Vagina (tissue), 2 donors: ENCODE data around the gene ICE1. TPM values are rescaled to one million over a fixed set of nuclear protein-coding genes. Genes with fewer than 3 reads are reported as not detected.
"Not testable (repeated sequence)": the region's sequence is repeated elsewhere in the genome, so short reads cannot be mapped to it uniquely, and the experiment has no call there.

Source experiments
- DNase-seq, 2 donors: peaks; one replicate each; pipeline ENCODE4 v3.0.0-alpha.2; 2017; ENCODE audit errors: extremely low spot score in 2 of 2
- H3K27ac ChIP-seq: fragments of 200-600 bp; sonication (generic); one replicate; pipeline ENCODE4 v1.5.1; 2019
- H3K27me3 ChIP-seq: fragments of 200-600 bp; sonication (generic); one replicate; pipeline ENCODE4 v1.5.1; 2019
- H3K36me3 ChIP-seq, 2 donors: fragments of 200-600 bp; sonication (generic); one replicate each; pipeline ENCODE4 v1.5.1; 2017 to 2019
- H3K4me1 ChIP-seq: fragments of 200-600 bp; sonication (generic); one replicate; pipeline ENCODE4 v1.5.1; 2019
- H3K4me3 ChIP-seq, 2 donors: fragments of 200-600 bp; sonication (generic); 1 replicate in 1 of 2; 2 replicates in 1 of 2; pipeline ENCODE4 v1.5.1; 2016 to 2019
- H3K9me3 ChIP-seq: fragments of 200-600 bp; sonication (generic); one replicate; pipeline ENCODE4 v1.5.1; 2019
- POLR2A ChIP-seq, 2 donors: fragments of 450-650 bp; IDR thresholded peaks; one replicate each; pipeline ENCODE4 v1.6.1; 2017; ENCODE audit warnings: antibody characterized with exemption in 2 of 2, mild to moderate bottlenecking in 2 of 2, moderate library complexity in 2 of 2
- POLR2AphosphoS5 ChIP-seq, 2 donors: sonication (generic); formaldehyde crosslinking; IDR thresholded peaks; one replicate each; pipeline ENCODE4 v1.9.0; 2017; ENCODE audit warnings: antibody characterized with exemption in 2 of 2, mild to moderate bottlenecking in 2 of 2, low read depth in 1 of 2; ENCODE audit not compliant: insufficient read depth in 1 of 2
- intact Hi-C: fragments of 100-400 bp; cut with DNase I; formaldehyde crosslinking; loops from one replicate; pipeline ENCODE4 v1.15.1; 2023
- total RNA-seq: library from RNA; depleted of rRNA; stranded (reverse); fragments of >200 nt; gene quantifications from one replicate; pipeline ENCODE4 v1.2.3, GENCODE V29; 2016
- TF ChIP-seq, protein P1 (sequence below), 3 experiments: fragments of 450-650 bp in 2 of 3; fragments of 200-600 bp in 1 of 3; sonication (generic) in 1 of 3; IDR thresholded peaks; one replicate each; pipeline ENCODE4 v1.5.1; 2017 to 2019; ENCODE audit warnings: antibody characterized with exemption in 3 of 3, mild to moderate bottlenecking in 2 of 3, moderate library complexity in 2 of 3

The ICE1 gene
- total RNA-seq, 1 donor from 2014 or later, result 23.1 TPM

DNA sequence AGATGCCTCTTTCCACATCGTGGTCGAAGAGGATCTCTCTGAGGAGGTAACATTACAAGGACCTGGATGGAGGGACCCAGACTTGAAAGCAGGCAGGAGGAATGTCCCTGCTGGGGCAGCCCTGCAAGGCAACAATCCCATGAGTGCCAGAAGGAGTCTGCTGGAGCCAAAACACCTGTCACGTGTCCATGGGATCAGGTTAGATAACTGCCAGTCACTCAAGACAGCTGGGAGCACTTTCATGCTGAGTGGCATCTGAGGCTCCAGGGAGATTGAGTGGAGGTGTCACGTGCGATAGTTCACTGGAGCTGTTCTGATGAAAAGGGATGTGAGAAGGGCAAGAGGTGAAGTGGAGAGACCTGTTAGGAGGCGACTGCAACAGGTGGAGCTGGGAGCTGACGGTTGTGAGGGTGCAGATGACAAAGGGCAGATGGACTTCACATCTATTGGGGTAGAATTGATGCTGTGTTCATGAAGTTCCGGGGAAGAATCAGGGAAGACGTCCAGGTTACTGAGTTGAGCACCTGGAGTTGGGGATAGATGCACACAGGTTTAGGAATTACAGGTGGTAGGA lies 68.4 kb downstream of the ICE1 start:
- Histone ChIP-seq H3K4me3 (no peak overlapping the region), H3K27ac (no peak overlapping the region), H3K9me3 (no peaks in the 10 kb centered on the region), H3K4me1 (peaks cover 9% of the 10 kb centered on the region), H3K36me3 (peaks cover 0 to 25% of the 10 kb centered on the region in 2 donors), H3K27me3 (no peaks in the 10 kb centered on the region)
- DNase-seq, result no peak
- TF ChIP-seq POLR2AphosphoS5 (IDR thresholded peaks at IDR 0.05; ENCODE audit: insufficient read depth in 1 of 2, low read depth in 1 of 2), result no peak
- intact Hi-C loops, result no loop called here

DNA sequence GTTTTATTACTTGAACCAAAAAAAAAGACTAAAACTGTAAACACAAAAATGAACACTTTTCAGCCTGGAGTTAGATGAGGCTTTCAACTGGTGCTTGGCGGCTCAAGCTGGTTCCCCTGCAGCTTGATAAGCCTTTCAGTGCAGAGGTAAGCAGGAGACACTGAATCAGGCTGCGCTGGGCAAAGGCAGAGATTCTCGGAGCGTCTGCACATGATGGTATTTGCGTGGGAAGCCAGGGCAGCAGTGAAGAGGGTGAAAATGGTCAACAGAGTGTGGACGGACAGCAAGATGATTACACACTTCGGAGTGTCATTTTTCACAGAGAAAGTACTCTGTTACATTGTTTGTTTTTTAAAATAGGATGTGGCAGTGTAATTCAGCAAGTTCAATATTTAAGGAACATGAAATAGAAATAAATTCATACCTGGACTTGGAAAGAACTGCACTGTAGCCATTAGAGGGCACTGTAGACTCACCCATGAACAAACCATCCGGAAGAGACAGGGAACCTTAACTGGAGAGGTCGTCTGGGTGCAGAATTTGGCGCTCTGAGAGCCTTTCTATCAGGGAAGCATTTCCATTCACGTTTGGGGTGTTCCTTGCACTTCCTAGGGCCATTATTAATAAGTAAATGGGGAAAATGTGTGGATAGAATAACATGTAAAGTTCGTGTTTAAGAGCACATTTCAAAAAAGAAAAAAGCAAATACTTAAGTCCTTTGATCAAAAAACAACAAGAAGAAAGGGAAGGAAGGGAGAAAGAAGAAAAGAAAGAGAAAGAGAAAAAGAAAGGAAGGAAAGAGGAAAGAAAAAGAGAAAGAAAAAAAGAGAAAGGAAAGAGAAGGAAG lies 69.8 kb downstream of the ICE1 start:
- no peak for DNase-seq
- Histone ChIP-seq H3K4me3 (no peak overlapping the region), H3K36me3 (peaks cover 0 to 19% of the 10 kb centered on the region in 2 donors), H3K4me1 (peaks cover 9% of the 10 kb centered on the region), H3K9me3 (no peaks in the 10 kb centered on the region), H3K27me3 (no peaks in the 10 kb centered on the region), H3K27ac (no peak overlapping the region)
- no peak for TF ChIP-seq POLR2AphosphoS5 (IDR thresholded peaks at IDR 0.05; ENCODE audit: insufficient read depth in 1 of 2, low read depth in 1 of 2)
- no peak for TF ChIP-seq POLR2A (IDR thresholded peaks at IDR 0.05)
- TF ChIP-seq, protein P1, sequence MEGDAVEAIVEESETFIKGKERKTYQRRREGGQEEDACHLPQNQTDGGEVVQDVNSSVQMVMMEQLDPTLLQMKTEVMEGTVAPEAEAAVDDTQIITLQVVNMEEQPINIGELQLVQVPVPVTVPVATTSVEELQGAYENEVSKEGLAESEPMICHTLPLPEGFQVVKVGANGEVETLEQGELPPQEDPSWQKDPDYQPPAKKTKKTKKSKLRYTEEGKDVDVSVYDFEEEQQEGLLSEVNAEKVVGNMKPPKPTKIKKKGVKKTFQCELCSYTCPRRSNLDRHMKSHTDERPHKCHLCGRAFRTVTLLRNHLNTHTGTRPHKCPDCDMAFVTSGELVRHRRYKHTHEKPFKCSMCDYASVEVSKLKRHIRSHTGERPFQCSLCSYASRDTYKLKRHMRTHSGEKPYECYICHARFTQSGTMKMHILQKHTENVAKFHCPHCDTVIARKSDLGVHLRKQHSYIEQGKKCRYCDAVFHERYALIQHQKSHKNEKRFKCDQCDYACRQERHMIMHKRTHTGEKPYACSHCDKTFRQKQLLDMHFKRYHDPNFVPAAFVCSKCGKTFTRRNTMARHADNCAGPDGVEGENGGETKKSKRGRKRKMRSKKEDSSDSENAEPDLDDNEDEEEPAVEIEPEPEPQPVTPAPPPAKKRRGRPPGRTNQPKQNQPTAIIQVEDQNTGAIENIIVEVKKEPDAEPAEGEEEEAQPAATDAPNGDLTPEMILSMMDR (IDR thresholded peaks at IDR 0.05), result peak; percentile 24 to 52 (median 46)
- intact Hi-C loops, result no loop called here

DNA sequence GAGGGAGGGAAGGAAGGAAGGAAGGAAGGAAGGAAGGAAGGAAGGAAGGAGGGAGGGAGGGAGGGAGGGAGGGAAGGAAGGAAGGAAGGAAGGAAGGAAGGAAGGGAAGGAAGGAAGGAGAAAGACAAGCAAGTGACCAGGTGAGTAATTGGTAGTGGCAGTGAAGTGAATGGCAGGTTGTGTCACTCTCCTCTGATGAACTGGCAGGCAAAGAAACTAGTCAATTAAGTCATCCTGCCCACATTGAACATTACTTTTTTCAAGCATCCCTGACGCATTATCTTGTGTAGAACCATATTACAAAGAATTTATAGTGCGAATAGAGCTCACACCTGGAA lies 70.4 kb downstream of the ICE1 start:
- H3K4me1 ChIP-seq, H3K27me3 ChIP-seq, H3K27ac ChIP-seq, H3K9me3 ChIP-seq, intact Hi-C loops, DNase-seq, H3K4me3 ChIP-seq: not testable (repeated sequence)
- H3K36me3 ChIP-seq, result peaks cover 0 to 19% of the 10 kb centered on the region in 2 donors

DNA sequence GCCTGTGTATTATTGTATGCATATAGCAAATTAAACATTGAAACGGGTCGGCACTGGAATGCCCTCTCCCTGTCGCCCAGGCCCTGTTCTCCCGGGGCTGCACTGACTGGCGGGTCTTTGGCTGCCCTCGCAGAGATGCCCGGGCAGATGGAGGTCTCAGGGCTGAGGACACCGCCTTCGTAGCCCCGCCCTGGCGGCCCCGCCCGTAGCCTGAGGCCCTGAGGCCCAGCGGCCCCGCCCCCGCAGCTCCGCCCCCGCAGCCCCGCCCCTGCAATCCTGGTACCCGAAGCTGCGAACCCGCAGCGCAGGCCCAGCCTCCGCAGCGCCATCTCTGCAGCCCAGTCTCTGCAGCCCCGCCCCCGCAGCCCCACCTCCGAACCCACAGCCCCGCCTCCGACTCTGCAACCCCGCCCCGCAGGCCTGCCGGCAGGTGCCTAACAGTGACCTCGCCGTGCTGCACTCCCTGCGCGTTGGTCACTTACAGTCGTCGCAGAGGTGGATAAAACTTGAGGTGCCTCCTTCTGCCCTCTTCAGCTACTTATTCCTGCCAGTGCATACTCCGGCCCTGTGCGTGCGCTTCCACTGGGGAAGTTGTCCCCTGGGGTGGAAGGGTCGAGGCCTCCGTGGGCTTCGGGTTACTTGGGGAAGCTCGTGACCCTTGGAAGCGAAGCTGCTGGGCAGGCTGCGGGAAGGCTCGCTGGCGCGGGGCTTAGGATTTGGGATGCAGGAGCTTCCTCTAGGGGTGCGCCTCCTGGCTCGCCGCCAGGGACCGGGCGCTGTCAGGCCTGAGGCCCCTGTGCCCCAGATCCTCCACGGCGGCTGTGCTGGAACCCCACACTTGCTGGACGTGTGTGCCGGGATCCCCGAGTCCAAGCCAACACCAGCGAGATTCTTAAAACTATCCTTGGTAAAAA lies 72.3 kb downstream of the ICE1 start:
- intact Hi-C loops, result loop anchor here (5.0 kb wide), 1 partner anchor 1088 kb away; no protein-coding TSS in a partner anchor
- H3K27ac ChIP-seq, result no peak overlapping the region

DNA sequence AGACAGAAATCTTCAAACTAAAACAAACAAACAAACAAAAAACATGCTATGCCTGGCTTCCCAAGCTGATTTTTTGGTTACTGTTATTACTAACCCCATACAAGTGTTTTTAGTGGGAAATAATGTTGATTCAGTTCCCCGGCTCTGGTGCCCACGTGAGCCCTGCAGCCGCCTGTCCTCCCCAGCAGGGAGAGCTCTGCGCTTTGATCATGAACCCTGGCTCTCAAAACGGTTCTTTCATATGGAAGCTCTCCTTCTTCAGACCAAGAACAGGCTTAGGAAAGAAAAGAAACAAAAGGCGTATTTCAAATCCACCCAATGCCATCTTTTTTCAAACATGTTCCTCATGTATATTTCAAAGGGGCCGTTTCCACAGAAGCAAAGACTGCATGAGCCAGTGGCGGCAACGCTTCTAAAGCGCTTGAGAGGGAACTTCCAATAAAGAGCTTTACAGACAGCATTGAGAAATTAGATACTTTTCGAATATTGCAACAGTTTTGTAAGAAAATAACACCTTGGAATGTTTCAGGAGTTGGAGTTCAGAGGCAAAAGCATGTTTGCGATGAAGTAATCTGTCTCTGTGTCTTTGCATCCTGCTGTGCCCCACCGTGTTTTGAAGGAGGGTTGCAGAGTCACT lies 74.8 kb downstream of the ICE1 start:
- no peak for DNase-seq
- no peaks in the 10 kb centered on the region for H3K36me3 ChIP-seq
- H3K27ac ChIP-seq, result no peak overlapping the region
- no peaks in the 10 kb centered on the region for H3K27me3 ChIP-seq
- intact Hi-C loops, result loop anchor here (5.0 kb wide), 1 partner anchor 1085 kb away; no protein-coding TSS in a partner anchor
- no peaks in the 10 kb centered on the region for H3K9me3 ChIP-seq
- TF ChIP-seq POLR2A (IDR thresholded peaks at IDR 0.05), result no peak
- TF ChIP-seq, protein P1 (IDR thresholded peaks at IDR 0.05), result peak; percentile 3 to 44 (median 36)
- no peak overlapping the region for H3K4me3 ChIP-seq
- peaks cover 9% of the 10 kb centered on the region for H3K4me1 ChIP-seq

More for the DNA sequence above, 72.3 kb downstream of the ICE1 start:
- no peaks in the 10 kb centered on the region for H3K27me3 ChIP-seq
- DNase-seq, result no peak
- peaks cover 0 to 9% of the 10 kb centered on the region in 2 donors for H3K36me3 ChIP-seq
- H3K4me3 ChIP-seq, result peak overlapping the region; percentile 14 to 17
- TF ChIP-seq POLR2AphosphoS5 (IDR thresholded peaks at IDR 0.05; ENCODE audit: insufficient read depth in 1 of 2, low read depth in 1 of 2), result no peak
- TF ChIP-seq, protein P1 (IDR thresholded peaks at IDR 0.05), result no peak
- TF ChIP-seq POLR2A (IDR thresholded peaks at IDR 0.05), result no peak
- peaks cover 9% of the 10 kb centered on the region for H3K4me1 ChIP-seq
- no peaks in the 10 kb centered on the region for H3K9me3 ChIP-seq
